NCI-H1105 (cell line): Measurements from ENCODE around the gene ADAD2.

Experiments
- DNase-seq: peaks from one replicate; lab custom pipeline; 2025; lab: John Stamatoyannopoulos, UW

Gene ADAD2

GRCh38 chr16:84224554-84224953 is 33.6 kb downstream of the ADAD2 start:
- no peak for DNase-seq

GRCh38 chr16:84225126-84225525 is 34.2 kb downstream of the ADAD2 start:
- DNase-seq = no peak

- no peak for DNase-seq
Measured at GRCh38 chr16:84225571-84225970, 34.6 kb downstream of the ADAD2 start.

GRCh38 chr16:84226026-84226425 is 35.1 kb downstream of the ADAD2 start:
- DNase-seq = no peak

- no peak for DNase-seq
Measured at GRCh38 chr16:84227548-84227947, 36.6 kb downstream of the ADAD2 start.

GRCh38 chr16:84228256-84228838 is 37.4 kb downstream of the ADAD2 start:
- DNase-seq = no peak

- no peak for DNase-seq
Measured at GRCh38 chr16:84229471-84229870, 38.5 kb downstream of the ADAD2 start.

GRCh38 chr16:84232060-84232459 is 41.1 kb downstream of the ADAD2 start:
- no peak for DNase-seq

- DNase-seq = no peak
Measured at GRCh38 chr16:84232969-84233368, 42.0 kb downstream of the ADAD2 start.

- DNase-seq = no peak
Measured at GRCh38 chr16:84233748-84234147, 42.8 kb downstream of the ADAD2 start.

GRCh38 chr16:84234321-84235241 is 43.6 kb downstream of the ADAD2 start:
- DNase-seq = no peak

- no peak for DNase-seq
Measured at GRCh38 chr16:84236671-84237070, 45.7 kb downstream of the ADAD2 start.

GRCh38 chr16:84237994-84238750 is 47.2 kb downstream of the ADAD2 start:
- DNase-seq = no peak

- no peak for DNase-seq
Measured at GRCh38 chr16:84239141-84239769, 48.3 kb downstream of the ADAD2 start.

GRCh38 chr16:84239909-84240308 is 49.0 kb downstream of the ADAD2 start, which contains the start of gene KCNG4:
KCNG4 (minus strand) TSS chr16:84240012; CDS start chr16:84237485, 2,527 bp downstream.
- DNase-seq = no peak

- no peak for DNase-seq
Measured at GRCh38 chr16:84240455-84240854, 49.5 kb downstream of the ADAD2 start.

GRCh38 chr16:84241778-84242177 is 50.8 kb downstream of the ADAD2 start:
- DNase-seq = no peak

- no peak for DNase-seq
Measured at GRCh38 chr16:84242839-84243238, 51.9 kb downstream of the ADAD2 start.

GRCh38 chr16:84243732-84244131 is 52.8 kb downstream of the ADAD2 start:
- DNase-seq = no peak

GRCh38 chr16:84244728-84245127 is 53.8 kb downstream of the ADAD2 start:
- no peak for DNase-seq

GRCh38 chr16:84245956-84246678 is 55.2 kb downstream of the ADAD2 start:
- DNase-seq = no peak
